ENCODE results near the gene ANKFN1.
"Not testable (repeated sequence)": the region's sequence is repeated elsewhere in the genome, so short reads cannot be mapped to it uniquely, and the experiment has no call there.

DNA sequence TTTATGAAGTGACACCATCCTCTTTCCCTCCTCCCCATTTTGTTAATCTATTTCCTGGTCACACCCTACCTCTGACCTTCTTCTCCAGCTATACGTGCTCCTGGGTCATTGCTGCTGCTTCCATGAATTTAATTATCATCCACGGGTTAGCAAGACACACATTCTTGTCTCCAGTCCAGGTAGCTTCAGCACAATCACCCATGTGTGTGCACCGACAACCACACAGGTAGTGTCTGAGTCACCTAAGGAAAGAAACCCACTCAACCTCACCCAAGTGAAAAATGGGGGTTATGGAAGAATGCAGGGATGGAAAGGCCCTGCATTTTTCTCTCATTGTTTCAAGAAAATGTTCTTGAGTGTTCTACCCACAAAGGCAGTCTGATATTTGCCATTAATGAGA lies 135.5 kb downstream of the ANKFN1 start:
- TF ChIP-seq POLR2A, EP300 (IDR thresholded peaks at IDR 0.05): not testable (repeated sequence)
- TF ChIP-seq, protein P1, sequence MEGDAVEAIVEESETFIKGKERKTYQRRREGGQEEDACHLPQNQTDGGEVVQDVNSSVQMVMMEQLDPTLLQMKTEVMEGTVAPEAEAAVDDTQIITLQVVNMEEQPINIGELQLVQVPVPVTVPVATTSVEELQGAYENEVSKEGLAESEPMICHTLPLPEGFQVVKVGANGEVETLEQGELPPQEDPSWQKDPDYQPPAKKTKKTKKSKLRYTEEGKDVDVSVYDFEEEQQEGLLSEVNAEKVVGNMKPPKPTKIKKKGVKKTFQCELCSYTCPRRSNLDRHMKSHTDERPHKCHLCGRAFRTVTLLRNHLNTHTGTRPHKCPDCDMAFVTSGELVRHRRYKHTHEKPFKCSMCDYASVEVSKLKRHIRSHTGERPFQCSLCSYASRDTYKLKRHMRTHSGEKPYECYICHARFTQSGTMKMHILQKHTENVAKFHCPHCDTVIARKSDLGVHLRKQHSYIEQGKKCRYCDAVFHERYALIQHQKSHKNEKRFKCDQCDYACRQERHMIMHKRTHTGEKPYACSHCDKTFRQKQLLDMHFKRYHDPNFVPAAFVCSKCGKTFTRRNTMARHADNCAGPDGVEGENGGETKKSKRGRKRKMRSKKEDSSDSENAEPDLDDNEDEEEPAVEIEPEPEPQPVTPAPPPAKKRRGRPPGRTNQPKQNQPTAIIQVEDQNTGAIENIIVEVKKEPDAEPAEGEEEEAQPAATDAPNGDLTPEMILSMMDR (IDR thresholded peaks at IDR 0.05), result not testable (repeated sequence)
